Body of pancreas (tissue), 4 donors: ENCODE measurements around the gene SYK.

Source experiments
- CTCF ChIP-seq, 7 experiments: fragments of 450-650 bp in 4 of 7; fragments of 200-600 bp in 3 of 7; sonication (generic) in 3 of 7; IDR thresholded peaks; one replicate each; pipeline ENCODE4 v1.5.1; 2016 to 2019; ENCODE audit warnings: antibody characterized with exemption in 7 of 7
- POLR2A ChIP-seq, 3 donors: fragments of 450-650 bp; IDR thresholded peaks; one replicate each; pipeline ENCODE4 v1.6.1; 2016; ENCODE audit warnings: antibody characterized with exemption in 3 of 3, mild to moderate bottlenecking in 2 of 3

- TF ChIP-seq CTCF (IDR thresholded peaks at IDR 0.05) (no peak), POLR2A (IDR thresholded peaks at IDR 0.05) (no peak)
Observed at GRCh38 chr9:90783964-90784363, 17.7 kb upstream of the SYK start.
